Muscle layer of colon (tissue), 2 donors: ENCODE results near the gene TAF1A.

Experiments
- H3K27ac ChIP-seq: one replicate; pipeline ENCODE4 v1.7.0; 2013; ENCODE audit warnings: low read depth, mild to moderate bottlenecking, low read length, moderate library complexity
- H3K27me3 ChIP-seq, 2 donors: one replicate each; pipeline ENCODE4 v1.7.0; 2013; ENCODE audit warnings: low read length in 2 of 2, mild to moderate bottlenecking in 2 of 2; ENCODE audit not compliant: insufficient read depth in 2 of 2, control insufficient read depth in 1 of 2
- H3K36me3 ChIP-seq: one replicate; pipeline ENCODE4 v1.7.0; 2013; ENCODE audit warnings: mild to moderate bottlenecking, low read length; ENCODE audit not compliant: insufficient read depth
- H3K4me1 ChIP-seq: one replicate; pipeline ENCODE4 v1.7.0; 2013; ENCODE audit warnings: mild to moderate bottlenecking, low read length; ENCODE audit not compliant: insufficient read depth
- H3K4me3 ChIP-seq, 2 donors: one replicate each; pipeline ENCODE4 v1.7.0; 2013; ENCODE audit warnings: low read length in 2 of 2, low read depth in 1 of 2, mild to moderate bottlenecking in 1 of 2, moderate library complexity in 1 of 2
- H3K9ac ChIP-seq: one replicate; pipeline ENCODE4 v1.7.0; 2013; ENCODE audit warnings: low read length
- H3K9me3 ChIP-seq: one replicate; pipeline ENCODE4 v1.7.0; 2013; ENCODE audit warnings: mild to moderate bottlenecking, low read length
- donor health status: abdominal sarcoma.
- donor health status: Adenocarcinoma of cecum.

The TAF1A gene

GRCh38 chr1:222554177-222554576 lies 35.6 kb downstream of the TAF1A start:
- no peak overlapping the region for H3K27ac ChIP-seq
- no peak overlapping the region for H3K4me3 ChIP-seq
- H3K4me1 ChIP-seq, result no peaks in the 10 kb centered on the region
- no peak overlapping the region for H3K9ac ChIP-seq
- no peaks in the 10 kb centered on the region for H3K9me3 ChIP-seq
- peaks cover 16% of the 10 kb centered on the region for H3K36me3 ChIP-seq
- H3K27me3 ChIP-seq, result no peaks in the 10 kb centered on the region

- H3K36me3 ChIP-seq, result peaks cover 13% of the 10 kb centered on the region
- H3K27me3 ChIP-seq, result no peaks in the 10 kb centered on the region
- H3K4me1 ChIP-seq, result no peaks in the 10 kb centered on the region
- H3K9ac ChIP-seq, result no peak overlapping the region
- H3K27ac ChIP-seq, result no peak overlapping the region
- H3K9me3 ChIP-seq, result no peaks in the 10 kb centered on the region
- no peak overlapping the region for H3K4me3 ChIP-seq
These were observed 36.9 kb downstream of the TAF1A start for GRCh38 chr1:222552882-222553281.

GRCh38 chr1:222547944-222548671 lies 41.6 kb downstream of the TAF1A start, which contains the start of gene HHIPL2:
Gene HHIPL2, minus strand, starts transcription at chr1:222548104. Its CDS starts 60 bp downstream, at chr1:222548044.
- no peak within 1 kb of the TSS for H3K4me3 ChIP-seq
- H3K27ac ChIP-seq, result no peak within 1 kb of the TSS
- H3K9ac ChIP-seq, result no peak within 1 kb of the TSS
- H3K9me3 ChIP-seq, result no peaks in the 10 kb centered on the region
- peaks cover 4 to 5% of the 10 kb centered on the region in 2 donors for H3K27me3 ChIP-seq
- no peaks in the 10 kb centered on the region for H3K4me1 ChIP-seq
- H3K36me3 ChIP-seq, result no peaks in the 10 kb centered on the region

GRCh38 chr1:222547260-222547614 lies 42.5 kb downstream of the TAF1A start:
- no peak overlapping the region for H3K9ac ChIP-seq
- H3K4me1 ChIP-seq, result no peaks in the 10 kb centered on the region
- no peaks in the 10 kb centered on the region for H3K9me3 ChIP-seq
- H3K27me3 ChIP-seq, result peaks cover 4 to 5% of the 10 kb centered on the region in 2 donors
- H3K36me3 ChIP-seq, result no peaks in the 10 kb centered on the region
- H3K4me3 ChIP-seq, result no peak overlapping the region
- no peak overlapping the region for H3K27ac ChIP-seq

- H3K27ac ChIP-seq, result no peak overlapping the region
- H3K4me3 ChIP-seq, result no peak overlapping the region
- no peaks in the 10 kb centered on the region for H3K36me3 ChIP-seq
- no peaks in the 10 kb centered on the region for H3K9me3 ChIP-seq
- no peaks in the 10 kb centered on the region for H3K4me1 ChIP-seq
- H3K27me3 ChIP-seq, result peaks cover 4 to 5% of the 10 kb centered on the region in 2 donors
- H3K9ac ChIP-seq, result no peak overlapping the region
These were observed 43.0 kb downstream of the TAF1A start for GRCh38 chr1:222546548-222547259.

- Histone ChIP-seq H3K27me3 (peaks cover 4 to 5% of the 10 kb centered on the region in 2 donors), H3K4me3 (no peak overlapping the region), H3K27ac (no peak overlapping the region)
These were observed 43.6 kb downstream of the TAF1A start for GRCh38 chr1:222546091-222546490.

GRCh38 chr1:222543817-222544216 lies 45.9 kb downstream of the TAF1A start:
- no peaks in the 10 kb centered on the region for H3K9me3 ChIP-seq
- H3K27me3 ChIP-seq, result peaks cover 4 to 5% of the 10 kb centered on the region in 2 donors
- H3K27ac ChIP-seq, result no peak overlapping the region
- no peaks in the 10 kb centered on the region for H3K4me1 ChIP-seq
- no peaks in the 10 kb centered on the region for H3K36me3 ChIP-seq
- H3K4me3 ChIP-seq, result no peak overlapping the region
- no peak overlapping the region for H3K9ac ChIP-seq

More at GRCh38 chr1:222546091-222546490, 43.6 kb downstream of the TAF1A start:
- Histone ChIP-seq H3K9ac (no peak overlapping the region), H3K36me3 (no peaks in the 10 kb centered on the region), H3K4me1 (no peaks in the 10 kb centered on the region), H3K9me3 (no peaks in the 10 kb centered on the region)

- Histone ChIP-seq H3K9ac (no peak overlapping the region), H3K4me1 (no peaks in the 10 kb centered on the region), H3K9me3 (no peaks in the 10 kb centered on the region), H3K4me3 (no peak overlapping the region), H3K36me3 (no peaks in the 10 kb centered on the region), H3K27ac (no peak overlapping the region), H3K27me3 (peaks cover 4 to 5% of the 10 kb centered on the region in 2 donors)
These were observed 49.1 kb downstream of the TAF1A start for GRCh38 chr1:222540598-222540995.

- peaks cover 0 to 5% of the 10 kb centered on the region in 2 donors for H3K27me3 ChIP-seq
- H3K9ac ChIP-seq, result no peak overlapping the region
- no peak overlapping the region for H3K4me3 ChIP-seq
- no peaks in the 10 kb centered on the region for H3K9me3 ChIP-seq
- H3K4me1 ChIP-seq, result no peaks in the 10 kb centered on the region
- no peak overlapping the region for H3K27ac ChIP-seq
- H3K36me3 ChIP-seq, result no peaks in the 10 kb centered on the region
These were observed 49.7 kb downstream of the TAF1A start for GRCh38 chr1:222539951-222540597.

GRCh38 chr1:222535455-222535854 lies 54.3 kb downstream of the TAF1A start:
- Histone ChIP-seq H3K9me3 (no peaks in the 10 kb centered on the region), H3K4me3 (no peak overlapping the region), H3K36me3 (no peaks in the 10 kb centered on the region), H3K27ac (no peak overlapping the region), H3K9ac (no peak overlapping the region), H3K27me3 (no peaks in the 10 kb centered on the region), H3K4me1 (no peaks in the 10 kb centered on the region)

GRCh38 chr1:222530852-222531251 lies 58.9 kb downstream of the TAF1A start:
- H3K27ac ChIP-seq, result no peak overlapping the region
- no peak overlapping the region for H3K9ac ChIP-seq
- no peaks in the 10 kb centered on the region for H3K4me1 ChIP-seq
- no peaks in the 10 kb centered on the region for H3K27me3 ChIP-seq
- no peaks in the 10 kb centered on the region for H3K9me3 ChIP-seq
- H3K4me3 ChIP-seq, result no peak overlapping the region
- H3K36me3 ChIP-seq, result no peaks in the 10 kb centered on the region
